Activated CD4-positive, alpha-beta memory T cell treated with anti-CD3 and anti-CD28 coated beads for 36 hours (primary cell): ENCODE data around the gene TNFAIP8L2. TPM values are rescaled to one million over a fixed set of nuclear protein-coding genes. Genes with fewer than 3 reads are reported as not detected.

Source experiments
- CTCF ChIA-PET: fragments of 350-600 bp; sonication (Branson Sonifier 250); formaldehyde crosslinking; loops from one replicate; lab custom pipeline; 2021; ENCODE audit warnings: antibody characterized with exemption, inconsistent platforms; lab: Charles Lee
- POLR2A ChIA-PET: fragments of 350-600 bp; sonication (Branson Sonifier 250); formaldehyde crosslinking; loops from one replicate; lab custom pipeline; 2021; ENCODE audit warnings: antibody characterized with exemption; lab: Charles Lee
- DNase-seq: peaks from one replicate; pipeline ENCODE4 v3.0.0-alpha.2; 2020
- H3K27ac Mint-ChIP-seq: one replicate; pipeline ENCODE4 v1.8.0; 2021; ENCODE audit warnings: mixed read lengths
- H3K27me3 Mint-ChIP-seq: one replicate; pipeline ENCODE4 v1.8.0; 2021; ENCODE audit warnings: mixed read lengths
- H3K36me3 Mint-ChIP-seq: one replicate; pipeline ENCODE4 v1.8.0; 2021; ENCODE audit warnings: mixed read lengths
- H3K4me1 Mint-ChIP-seq: one replicate; pipeline ENCODE4 v1.8.0; 2021; ENCODE audit warnings: low read depth, mixed read lengths
- H3K4me3 Mint-ChIP-seq: one replicate; pipeline ENCODE4 v1.8.0; 2021; ENCODE audit warnings: mild to moderate bottlenecking, mixed read lengths
- H3K9me3 Mint-ChIP-seq: one replicate; pipeline ENCODE4 v1.8.0; 2021; ENCODE audit warnings: mixed read lengths
- intact Hi-C: fragments of 100-400 bp; cut with micrococcal nuclease; formaldehyde crosslinking; loops from one replicate; pipeline ENCODE4 v1.15.1; 2023
- total RNA-seq, 2 experiments: library from RNA; stranded (reverse); gene quantifications; one replicate each; pipeline ENCODE4 v1.2.3, GENCODE V29; 2021

The TNFAIP8L2 gene
- total RNA-seq, 2 experiments from 2014 or later = 24.2 to 26.7 TPM

DNA sequence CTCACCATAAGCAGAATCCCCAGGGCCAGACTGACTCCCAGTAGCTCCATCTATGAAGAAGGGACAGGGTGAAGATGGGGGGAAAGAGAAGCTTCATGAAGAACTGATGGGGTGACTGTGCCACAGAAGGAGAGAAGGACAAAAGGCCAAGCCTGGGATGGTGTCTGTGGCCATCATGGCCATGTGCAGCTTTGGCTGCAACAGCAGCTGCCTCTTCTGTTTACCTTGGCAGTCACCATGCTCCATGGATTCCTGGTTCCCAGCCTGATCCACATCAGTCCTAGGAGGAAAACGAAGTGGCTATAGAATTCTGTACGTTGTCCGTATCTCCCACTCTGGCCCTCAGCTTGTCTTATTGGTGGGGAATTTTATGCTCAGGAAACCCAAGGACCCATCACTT, 22.1 kb upstream of the TNFAIP8L2 start:
- intact Hi-C loops = no loop called here
- H3K4me1 Mint-ChIP-seq = peaks cover 13% of the 10 kb centered on the region
- H3K27ac Mint-ChIP-seq = no peak overlapping the region
- no peaks in the 10 kb centered on the region for H3K36me3 Mint-ChIP-seq
- POLR2A ChIA-PET = no interaction called here
- no peak overlapping the region for H3K4me3 Mint-ChIP-seq
- CTCF ChIA-PET = interaction anchor here (1.4 kb wide), 1 partner anchor 34 kb away, joined by 8 read pairs; no protein-coding TSS in a partner anchor
- no peaks in the 10 kb centered on the region for H3K9me3 Mint-ChIP-seq
- H3K27me3 Mint-ChIP-seq = peaks cover 4% of the 10 kb centered on the region
- no peak for DNase-seq

GRCh38 chr1:151134991-151135390, 21.5 kb upstream of the TNFAIP8L2 start:
- H3K27ac Mint-ChIP-seq = no peak overlapping the region

GRCh38 chr1:151135433-151136385, 20.7 kb upstream of the TNFAIP8L2 start:
- Mint-ChIP-seq H3K27me3 (peaks cover 4% of the 10 kb centered on the region), H3K4me1 (peaks cover 10% of the 10 kb centered on the region), H3K4me3 (no peak overlapping the region), H3K9me3 (no peaks in the 10 kb centered on the region), H3K27ac (no peak overlapping the region), H3K36me3 (no peaks in the 10 kb centered on the region)
- POLR2A ChIA-PET = no interaction called here
- CTCF ChIA-PET = interaction anchor here (0.9 to 1.4 kb wide), 4 partner anchors 22 to 111 kb away, joined by 5 to 8 read pairs (median 6); partner anchors contain the start of gene TNFAIP8L2
- DNase-seq = no peak
- intact Hi-C loops = no loop called here

More at GRCh38 chr1:151134991-151135390, 21.5 kb upstream of the TNFAIP8L2 start:
- Mint-ChIP-seq H3K9me3 (no peaks in the 10 kb centered on the region), H3K27me3 (peaks cover 4% of the 10 kb centered on the region), H3K4me3 (no peak overlapping the region), H3K36me3 (no peaks in the 10 kb centered on the region), H3K4me1 (peaks cover 13% of the 10 kb centered on the region)
- CTCF ChIA-PET = interaction anchor here (0.6 to 1.4 kb wide), 4 partner anchors 22 to 644 kb away, joined by 5 to 8 read pairs (median 7); partner anchors contain the start of gene TNFAIP8L2
- POLR2A ChIA-PET = no interaction called here
- no peak for DNase-seq
- intact Hi-C loops = no loop called here

DNA sequence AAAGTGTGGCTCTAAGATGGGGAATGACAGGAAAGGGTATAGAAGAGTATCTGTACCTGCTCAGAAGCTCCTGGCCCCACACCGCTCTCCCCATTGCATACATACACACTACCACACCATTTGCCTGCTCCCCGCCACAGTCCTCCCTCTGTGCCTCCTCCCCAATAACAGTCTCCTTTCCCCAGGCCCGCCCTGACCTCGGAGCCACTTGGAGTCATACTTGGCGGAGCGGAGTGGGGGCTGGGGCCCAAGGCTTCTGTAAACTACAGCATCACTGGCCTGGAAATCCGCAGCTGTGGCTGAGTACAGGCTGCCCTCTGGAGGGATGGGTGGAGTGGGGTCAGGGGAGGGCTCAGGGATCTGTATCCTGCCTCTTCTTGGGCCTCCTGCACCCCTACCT, 18.7 kb upstream of the TNFAIP8L2 start:
- intact Hi-C loops = no loop called here
- no peaks in the 10 kb centered on the region for H3K4me1 Mint-ChIP-seq
- H3K27me3 Mint-ChIP-seq = no peaks in the 10 kb centered on the region
- no peaks in the 10 kb centered on the region for H3K36me3 Mint-ChIP-seq
- H3K4me3 Mint-ChIP-seq = no peak overlapping the region
- DNase-seq = no peak
- ChIA-PET CTCF (interaction anchor here (1.0 kb wide), 1 partner anchor 38 kb away, joined by 4 read pairs; no protein-coding TSS in a partner anchor), POLR2A (no interaction called here)
- no peak overlapping the region for H3K27ac Mint-ChIP-seq
- no peaks in the 10 kb centered on the region for H3K9me3 Mint-ChIP-seq

- Mint-ChIP-seq H3K4me1 (peaks cover 6% of the 10 kb centered on the region), H3K9me3 (no peaks in the 10 kb centered on the region), H3K27ac (no peak overlapping the region), H3K27me3 (no peaks in the 10 kb centered on the region), H3K36me3 (no peaks in the 10 kb centered on the region), H3K4me3 (no peak overlapping the region)
- CTCF ChIA-PET = interaction anchor here (0.6 to 2.8 kb wide), 5 partner anchors 13 to 118 kb away, joined by 3 to 16 read pairs (median 5); partner anchors contain the start of gene TNFAIP8L2
- no peak for DNase-seq
- intact Hi-C loops = no loop called here
- POLR2A ChIA-PET = interaction anchor here (0.6 kb wide), 1 partner anchor 313 kb away, joined by 4 read pairs; no protein-coding TSS in a partner anchor
These were observed 13.9 kb upstream of the TNFAIP8L2 start for GRCh38 chr1:151142411-151143056.

DNA sequence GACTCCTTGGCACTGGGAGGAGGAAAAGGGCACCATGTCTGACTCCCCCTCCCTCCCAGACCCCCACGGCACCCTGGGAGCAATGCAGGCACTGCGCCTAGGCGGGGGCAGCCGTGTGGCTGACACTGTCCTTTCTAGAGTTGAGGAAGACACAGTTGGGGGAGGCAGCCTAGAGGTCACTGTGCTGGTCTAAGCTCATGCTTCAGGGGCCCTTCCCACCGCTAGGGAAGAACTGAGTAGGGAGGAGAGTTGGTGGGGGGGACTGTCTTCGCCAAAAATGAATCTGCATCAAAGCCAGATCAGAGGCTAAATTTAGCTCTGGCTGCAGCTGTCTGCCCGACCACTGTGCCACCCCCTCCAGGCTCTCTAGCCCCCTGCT, 13.4 kb upstream of the TNFAIP8L2 start:
- Mint-ChIP-seq H3K4me1 (peaks cover 6% of the 10 kb centered on the region), H3K36me3 (no peaks in the 10 kb centered on the region), H3K27ac (no peak overlapping the region), H3K9me3 (no peaks in the 10 kb centered on the region), H3K4me3 (no peak overlapping the region), H3K27me3 (no peaks in the 10 kb centered on the region)
- intact Hi-C loops = no loop called here
- DNase-seq = no peak
- CTCF ChIA-PET = interaction anchor here (0.6 to 2.8 kb wide), 6 partner anchors 12 to 119 kb away, joined by 3 to 16 read pairs (median 5); partner anchors contain the start of gene TNFAIP8L2
- POLR2A ChIA-PET = no interaction called here

DNA sequence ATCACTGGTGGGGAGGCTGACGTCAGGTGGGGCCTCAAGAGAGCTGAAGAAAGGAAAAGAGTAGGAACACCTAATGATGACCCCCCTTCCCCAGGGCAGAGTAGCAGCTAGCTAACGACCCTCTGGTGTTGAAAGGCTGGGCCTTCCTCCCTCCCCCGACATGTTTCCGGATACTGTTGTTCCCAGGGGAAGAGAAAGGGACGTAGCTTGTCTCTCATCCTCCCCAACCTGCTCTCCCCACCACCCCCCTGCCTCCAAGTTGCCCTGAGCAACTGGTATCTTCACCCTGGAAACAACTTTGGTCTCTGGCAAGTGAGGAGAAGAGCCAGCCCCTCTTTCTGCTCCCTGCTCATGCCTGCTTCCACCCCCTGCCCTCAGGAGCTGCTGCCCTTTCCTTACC, 12.5 kb upstream of the TNFAIP8L2 start:
- Mint-ChIP-seq H3K9me3 (no peaks in the 10 kb centered on the region), H3K4me3 (no peak overlapping the region), H3K36me3 (no peaks in the 10 kb centered on the region), H3K27me3 (no peaks in the 10 kb centered on the region), H3K4me1 (peaks cover 6% of the 10 kb centered on the region), H3K27ac (no peak overlapping the region)
- ChIA-PET POLR2A (no interaction called here), CTCF (interaction anchor here (0.9 to 2.4 kb wide), 3 partner anchors 11 to 44 kb away, joined by 5 to 13 read pairs (median 5); partner anchors contain the start of gene TNFAIP8L2)
- DNase-seq = no peak
- intact Hi-C loops = no loop called here

GRCh38 chr1:151144474-151145303, 11.8 kb upstream of the TNFAIP8L2 start:
- ChIA-PET POLR2A (interaction anchor here (1.1 kb wide), 1 partner anchor 22 kb away, joined by 3 read pairs; no protein-coding TSS in a partner anchor), CTCF (interaction anchor here (0.8 to 2.4 kb wide), 3 partner anchors 11 to 120 kb away, joined by 3 to 13 read pairs (median 7); no protein-coding TSS in a partner anchor)
- Mint-ChIP-seq H3K27me3 (no peaks in the 10 kb centered on the region), H3K4me1 (peaks cover 6% of the 10 kb centered on the region), H3K36me3 (no peaks in the 10 kb centered on the region), H3K9me3 (no peaks in the 10 kb centered on the region), H3K4me3 (no peak overlapping the region), H3K27ac (no peak overlapping the region)
- DNase-seq = no peak
- intact Hi-C loops = no loop called here

DNA sequence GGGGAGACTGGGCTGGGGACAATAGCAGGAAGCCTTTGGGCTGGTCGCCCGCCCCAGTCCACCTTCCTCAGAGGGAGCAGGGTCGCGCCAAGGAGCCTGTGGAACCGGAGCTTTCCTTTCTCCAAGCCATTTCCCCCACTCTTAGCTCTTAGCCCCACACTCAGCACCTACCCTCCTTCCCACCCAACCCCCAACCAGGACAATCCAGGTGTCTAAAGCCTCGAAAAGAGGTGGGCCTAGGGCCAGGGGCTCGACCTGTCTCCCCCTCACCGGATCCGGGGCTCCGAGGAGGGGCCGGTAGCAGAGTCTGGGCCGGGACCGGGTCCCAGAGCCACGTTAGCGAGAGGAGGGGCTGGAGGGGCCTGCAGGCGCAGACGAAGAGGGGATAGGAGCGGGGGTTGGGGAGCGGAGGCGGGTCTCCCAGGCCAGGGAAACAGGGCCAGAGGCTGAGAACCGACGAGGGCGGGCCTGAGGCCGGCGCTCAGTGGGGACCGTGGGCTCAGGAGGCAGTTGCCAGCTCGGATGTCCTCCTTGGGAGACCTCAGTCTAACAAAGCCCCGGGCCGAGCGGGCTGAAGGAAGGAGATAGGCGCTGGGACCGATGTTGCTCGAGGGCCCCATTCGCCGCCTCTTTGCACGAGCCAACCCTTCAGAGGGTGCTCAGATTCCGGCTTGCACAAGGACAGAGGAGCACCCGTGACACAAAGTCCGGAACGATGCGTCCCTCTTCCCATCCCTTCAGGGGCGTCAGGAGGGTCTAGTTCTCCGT, 11.0 kb upstream of the TNFAIP8L2 start:
- Mint-ChIP-seq H3K9me3 (no peaks in the 10 kb centered on the region), H3K27ac (no peak overlapping the region), H3K4me3 (peak overlapping the region; percentile 77), H3K4me1 (peaks cover 6% of the 10 kb centered on the region), H3K27me3 (no peaks in the 10 kb centered on the region), H3K36me3 (no peaks in the 10 kb centered on the region)
- peak; percentile 42 for DNase-seq
- intact Hi-C loops = no loop called here
- CTCF ChIA-PET = interaction anchor here (0.8 to 2.4 kb wide), 3 partner anchors 10 to 120 kb away, joined by 3 to 13 read pairs (median 7); no protein-coding TSS in a partner anchor
- POLR2A ChIA-PET = interaction anchor here (1.1 kb wide), 1 partner anchor 21 kb away, joined by 3 read pairs; no protein-coding TSS in a partner anchor

DNA sequence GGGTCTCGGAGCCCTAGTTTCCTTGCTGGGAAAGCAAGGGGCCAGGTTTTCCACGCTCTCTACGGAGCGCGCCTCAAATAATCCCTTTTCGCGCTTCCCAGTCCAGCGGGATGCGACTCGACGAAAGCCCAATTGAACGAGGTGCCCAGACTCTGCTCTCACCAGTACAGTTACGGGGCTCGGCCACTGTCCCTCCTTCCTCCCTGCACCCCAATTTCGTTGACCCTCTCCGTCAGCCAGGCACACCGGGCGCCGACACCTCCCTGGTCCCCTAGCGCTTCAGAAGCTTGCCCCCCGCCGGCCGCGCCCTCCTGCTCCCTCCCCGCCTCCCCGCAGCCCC, 10.4 kb upstream of the TNFAIP8L2 start:
- no peaks in the 10 kb centered on the region for H3K36me3 Mint-ChIP-seq
- H3K4me3 Mint-ChIP-seq = peak overlapping the region; percentile 77
- H3K27me3 Mint-ChIP-seq = no peaks in the 10 kb centered on the region
- ChIA-PET POLR2A (interaction anchor here (1.2 kb wide), 1 partner anchor 15 kb away, joined by 4 read pairs; no protein-coding TSS in a partner anchor), CTCF (no interaction called here)
- no peaks in the 10 kb centered on the region for H3K9me3 Mint-ChIP-seq
- DNase-seq = no peak
- peaks cover 6% of the 10 kb centered on the region for H3K4me1 Mint-ChIP-seq
- intact Hi-C loops = no loop called here
- no peak overlapping the region for H3K27ac Mint-ChIP-seq
